Measurements from ENCODE around the gene OR51S1. TPM values are rescaled to one million over a fixed set of nuclear protein-coding genes. Genes with fewer than 3 reads are reported as not detected.

The OR51S1 gene, protein sequence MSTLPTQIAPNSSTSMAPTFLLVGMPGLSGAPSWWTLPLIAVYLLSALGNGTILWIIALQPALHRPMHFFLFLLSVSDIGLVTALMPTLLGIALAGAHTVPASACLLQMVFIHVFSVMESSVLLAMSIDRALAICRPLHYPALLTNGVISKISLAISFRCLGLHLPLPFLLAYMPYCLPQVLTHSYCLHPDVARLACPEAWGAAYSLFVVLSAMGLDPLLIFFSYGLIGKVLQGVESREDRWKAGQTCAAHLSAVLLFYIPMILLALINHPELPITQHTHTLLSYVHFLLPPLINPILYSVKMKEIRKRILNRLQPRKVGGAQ
- not detected in 2 replicates for total RNA-seq

GRCh38 chr11:4848908-4849532 lies at the start of gene OR51S1:
Gene OR51S1, minus strand, starts transcription at chr11:4849208. Its CDS starts 0 bp downstream, at chr11:4849208.

DNA sequence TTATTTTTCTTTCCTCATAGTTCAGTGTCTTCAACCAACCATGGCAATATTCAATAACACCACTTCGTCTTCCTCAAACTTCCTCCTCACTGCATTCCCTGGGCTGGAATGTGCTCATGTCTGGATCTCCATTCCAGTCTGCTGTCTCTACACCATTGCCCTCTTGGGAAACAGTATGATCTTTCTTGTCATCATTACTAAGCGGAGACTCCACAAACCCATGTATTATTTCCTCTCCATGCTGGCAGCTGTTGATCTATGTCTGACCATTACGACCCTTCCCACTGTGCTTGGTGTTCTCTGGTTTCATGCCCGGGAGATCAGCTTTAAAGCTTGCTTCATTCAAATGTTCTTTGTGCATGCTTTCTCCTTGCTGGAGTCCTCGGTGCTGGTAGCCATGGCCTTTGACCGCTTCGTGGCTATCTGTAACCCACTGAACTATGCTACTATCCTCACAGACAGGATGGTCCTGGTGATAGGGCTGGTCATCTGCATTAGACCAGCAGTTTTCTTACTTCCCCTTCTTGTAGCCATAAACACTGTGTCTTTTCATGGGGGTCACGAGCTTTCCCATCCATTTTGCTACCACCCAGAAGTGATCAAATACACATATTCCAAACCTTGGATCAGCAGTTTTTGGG lies 33.0 kb upstream of the OR51S1 start, which contains the start of gene OR51T1:
Gene OR51T1 (plus strand): TSS at position 41 of the 641 bp plus-strand sequence. CDS start 0 bp downstream, at position 41.

DNA sequence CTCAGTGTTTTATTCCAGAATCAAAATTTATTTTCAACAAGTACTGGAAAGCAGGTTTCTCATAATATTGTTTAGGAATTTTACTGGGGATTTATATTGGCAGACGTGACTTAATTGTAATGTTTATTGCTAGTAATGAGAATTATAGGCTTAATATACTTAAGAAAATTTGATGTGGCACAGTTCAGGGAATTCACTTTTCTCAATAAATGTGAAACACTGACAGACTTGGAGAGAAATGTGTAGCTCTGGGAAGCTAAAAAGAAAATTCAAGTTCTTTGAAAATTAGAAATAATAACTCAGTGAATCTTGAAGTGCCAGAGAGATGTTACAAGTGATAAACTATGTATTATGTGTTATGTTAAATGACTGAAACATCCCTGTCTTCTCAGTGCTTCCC lies 28.0 kb downstream of the OR51S1 start, which contains the start of gene OR51F2:
Gene OR51F2 (plus strand): TSS at position 301 of the 400 bp plus-strand sequence. CDS start 101 bp downstream, outside the sequence.

GRCh38 chr11:4804280-4804679 lies 44.7 kb downstream of the OR51S1 start, which contains the start of gene OR52R1:
Gene OR52R1, minus strand, starts transcription at chr11:4804380. Its CDS starts 0 bp downstream, at chr11:4804380.

Other genes with a start within 250 kb of the OR51S1 start
- 7.0 and 8.0 TPM in 2 replicates for gene TRIM68, start 241.0 kb downstream of the OR51S1 start, total RNA-seq
- not detected in 2 replicates for gene OR51D1, start 211.7 kb downstream of the OR51S1 start, total RNA-seq
- not detected in 2 replicates for gene OR51E1, start 205.2 kb downstream of the OR51S1 start, total RNA-seq
- gene OR51E2, start 151.4 kb downstream of the OR51S1 start, total RNA-seq = not detected in 2 replicates
- gene MMP26, start 144.4 kb downstream of the OR51S1 start, total RNA-seq = not detected in 2 replicates
- not detected in 2 replicates for gene OR51F1, start 79.3 kb downstream of the OR51S1 start, total RNA-seq
- gene OR52R1, start 44.8 kb downstream of the OR51S1 start, total RNA-seq = not detected in 2 replicates
- gene OR51F2, start 27.9 kb downstream of the OR51S1 start, total RNA-seq = not detected in 2 replicates
- not detected in 2 replicates for gene OR51T1, start 32.7 kb upstream of the OR51S1 start, total RNA-seq
- gene OR51A7, start 54.6 kb upstream of the OR51S1 start, total RNA-seq = not detected in 2 replicates
- not detected in 2 replicates for gene OR51G2, start 70.1 kb upstream of the OR51S1 start, total RNA-seq
- not detected in 2 replicates for gene OR51G1, start 75.1 kb upstream of the OR51S1 start, total RNA-seq
- gene OR51A4, start 98.4 kb upstream of the OR51S1 start, total RNA-seq = not detected in 2 replicates
- gene OR51A2, start 106.5 kb upstream of the OR51S1 start, total RNA-seq = not detected in 2 replicates
- not detected in 2 replicates for gene OR51L1, start 145.6 kb upstream of the OR51S1 start, total RNA-seq
- not detected in 2 replicates for gene OR52J3, start 197.3 kb upstream of the OR51S1 start, total RNA-seq
- gene OR52E2, start 210.4 kb upstream of the OR51S1 start, total RNA-seq = not detected in 2 replicates
- not detected in 2 replicates for gene OR52E1, start 220.4 kb upstream of the OR51S1 start, total RNA-seq